H1 (cell line): Measurements from ENCODE around the gene LECT2. TPM values are rescaled to one million over a fixed set of nuclear protein-coding genes. Genes with fewer than 3 reads are reported as not detected.

ENCODE experiments used
- CTCF ChIA-PET: fragments of 300-600 bp; sonication (Branson Sonifier 250); formaldehyde crosslinking; loops from one replicate; lab custom pipeline; 2021; ENCODE audit not compliant: partially characterized antibody; lab: Charles Lee
- POLR2A ChIA-PET: fragments of 300-600 bp; sonication (Branson Sonifier 250); formaldehyde crosslinking; loops from one replicate; lab custom pipeline; 2021; ENCODE audit warnings: inconsistent platforms; ENCODE audit not compliant: partially characterized antibody; lab: Charles Lee
- DNase-seq, 2 experiments: peaks; one replicate each; pipeline versions ENCODE4 v3.0.0 to v3.0.0-alpha.2; 2010 to 2022; ENCODE audit warnings: low spot score in 2 of 2, low read depth in 1 of 2, mixed read lengths in 1 of 2
- FAIRE-seq: peaks from 2 replicates; lab custom pipeline; 2011; peaks lifted over from hg19 to GRCh38; lab: Jason Lieb, UNC
- H2AFZ ChIP-seq: 2 replicates; pipeline ENCODE4 v1.8.1; 2012; ENCODE audit warnings: low read length, inconsistent platforms
- H2AK5ac ChIP-seq: 2 replicates; pipeline ENCODE4 v1.6.1; 2013; ENCODE audit warnings: low read depth, low read length
- H2BK120ac ChIP-seq: replicated peaks from 2 replicates; pipeline ENCODE3; 2013; ENCODE audit warnings: low read depth, low read length, inconsistent platforms
- H2BK12ac ChIP-seq: 2 replicates; pipeline ENCODE4 v1.6.1; 2013; ENCODE audit warnings: low read depth, low read length
- H2BK15ac ChIP-seq: 2 replicates; pipeline ENCODE4 v1.6.1; 2013; ENCODE audit warnings: low read length
- H2BK20ac ChIP-seq: 2 replicates; pipeline ENCODE4 v1.6.1; 2013; ENCODE audit warnings: low read length
- H2BK5ac ChIP-seq: 2 replicates; pipeline ENCODE4 v1.6.1; 2013; ENCODE audit warnings: low read depth, low read length
- H3K14ac ChIP-seq: 2 replicates; pipeline ENCODE4 v1.6.1; 2013; ENCODE audit warnings: inconsistent platforms; ENCODE audit not compliant: insufficient read length
- H3K18ac ChIP-seq: 2 replicates; pipeline ENCODE4 v1.6.1; 2013; ENCODE audit warnings: low read length; ENCODE audit errors: extremely low read depth
- H3K23ac ChIP-seq: 2 replicates; pipeline ENCODE4 v1.6.1; 2013; ENCODE audit warnings: inconsistent platforms; ENCODE audit not compliant: insufficient read length
- H3K23me2 ChIP-seq: 2 replicates; pipeline ENCODE4 v1.6.1; 2013; ENCODE audit warnings: low read depth, low read length
- H3K27ac ChIP-seq: 2 replicates; pipeline ENCODE4 v1.6.1; 2011; ENCODE audit warnings: low read depth, low read length, inconsistent platforms
- H3K27me3 ChIP-seq, 4 experiments: replicated peaks in 1 of 4; 1 replicate in 1 of 4; 2 replicates in 3 of 4; pipeline versions ENCODE4 v1.6.1 to v1.8.1; 2011 to 2013; ENCODE audit warnings: low read length in 3 of 4, mild to moderate bottlenecking in 3 of 4, inconsistent platforms in 2 of 4, mixed read lengths in 2 of 4, moderate library complexity in 1 of 4; ENCODE audit not compliant: control insufficient read depth in 3 of 4, insufficient read depth in 3 of 4; ENCODE audit errors: extremely low read depth in 1 of 4
- H3K36me3 ChIP-seq, 4 experiments: 2 replicates each; pipeline versions ENCODE4 v1.6.1 to v1.8.1; 2011 to 2013; ENCODE audit warnings: mild to moderate bottlenecking in 4 of 4, low read length in 3 of 4, moderate library complexity in 2 of 4, control low read depth in 1 of 4, inconsistent platforms in 1 of 4; ENCODE audit not compliant: insufficient read depth in 4 of 4, control insufficient read depth in 2 of 4
- H3K4ac ChIP-seq: replicated peaks from 2 replicates; pipeline ENCODE3; 2013; ENCODE audit warnings: low read length, low read depth, mixed read lengths, inconsistent platforms; ENCODE audit not compliant: insufficient read length
- H3K4me1 ChIP-seq, 4 experiments: replicated peaks in 1 of 4; 1 replicate in 1 of 4; 2 replicates in 3 of 4; pipeline versions ENCODE4 v1.6.1 to v1.8.1; 2011 to 2013; ENCODE audit warnings: low read length in 3 of 4, inconsistent platforms in 2 of 4, mixed read lengths in 1 of 4; ENCODE audit not compliant: insufficient read depth in 4 of 4, control insufficient read depth in 3 of 4
- H3K4me2 ChIP-seq, 2 experiments: 2 replicates each; pipeline versions ENCODE4 v1.6.1 to v1.8.1; 2011 to 2013; ENCODE audit warnings: low read depth in 2 of 2, low read length in 2 of 2, control low read depth in 1 of 2, inconsistent platforms in 1 of 2, mild to moderate bottlenecking in 1 of 2; ENCODE audit not compliant: insufficient read depth in 1 of 2
- H3K4me3 ChIP-seq, 4 experiments: fragments of 200-600, 300-600 bp in 1 of 4; sonication (generic), shearing (Covaris generic), sonication (Bioruptor Twin) in 1 of 4; 2 replicates each; pipeline versions ENCODE4 v1.5.1 to v1.8.1; 2011 to 2016; ENCODE audit warnings: low read length in 4 of 4, low read depth in 3 of 4, control low read depth in 2 of 4, inconsistent platforms in 2 of 4, mild to moderate bottlenecking in 2 of 4, mixed read lengths in 1 of 4, moderate library complexity in 1 of 4; ENCODE audit not compliant: insufficient read depth in 2 of 4; ENCODE audit errors: extremely low read depth in 1 of 4
- H3K56ac ChIP-seq: replicated peaks from 2 replicates; pipeline ENCODE3; 2013; ENCODE audit warnings: low read depth, mild to moderate bottlenecking, mixed read lengths, low read length, inconsistent platforms; ENCODE audit not compliant: insufficient read length
- H3K79me1 ChIP-seq: 2 replicates; pipeline ENCODE4 v1.6.1; 2013; ENCODE audit warnings: low read depth, low read length, control low read depth
- H3K79me2 ChIP-seq, 2 experiments: 2 replicates each; pipeline versions ENCODE4 v1.6.1 to v1.8.1; 2012 to 2013; ENCODE audit warnings: low read length in 2 of 2, mild to moderate bottlenecking in 2 of 2, inconsistent platforms in 1 of 2; ENCODE audit not compliant: insufficient read depth in 2 of 2, control insufficient read depth in 1 of 2
- H3K9ac ChIP-seq, 4 experiments: replicated peaks in 1 of 4; 1 replicate in 1 of 4; 2 replicates in 3 of 4; pipeline versions ENCODE4 v1.6.1 to v1.8.1; 2011 to 2013; ENCODE audit warnings: low read depth in 3 of 4, low read length in 3 of 4, control low read depth in 2 of 4, mild to moderate bottlenecking in 2 of 4, moderate library complexity in 2 of 4, inconsistent platforms in 1 of 4; ENCODE audit errors: extremely low read depth in 1 of 4
- H3K9me3 ChIP-seq, 2 experiments: 2 replicates each; pipeline versions ENCODE4 v1.6.1 to v1.8.1; 2012 to 2013; ENCODE audit warnings: mild to moderate bottlenecking in 2 of 2, moderate library complexity in 2 of 2, control low read depth in 1 of 2, inconsistent platforms in 1 of 2, low read depth in 1 of 2, low read length in 1 of 2, mixed read lengths in 1 of 2; ENCODE audit not compliant: insufficient read depth in 2 of 2
- H4K20me1 ChIP-seq, 2 experiments: replicated peaks in 1 of 2; 2 replicates each; pipeline versions ENCODE3 to v1.8.1; 2011 to 2013; ENCODE audit warnings: inconsistent platforms in 2 of 2, low read length in 2 of 2, mild to moderate bottlenecking in 1 of 2; ENCODE audit not compliant: insufficient read depth in 2 of 2, control insufficient read depth in 1 of 2
- H4K5ac ChIP-seq: 2 replicates; pipeline ENCODE4 v1.6.1; 2013; ENCODE audit warnings: low read length, low read depth, mixed read lengths, inconsistent platforms; ENCODE audit not compliant: insufficient read length
- H4K8ac ChIP-seq: 2 replicates; pipeline ENCODE4 v1.8.0; 2013; ENCODE audit warnings: mild to moderate bottlenecking, moderate library complexity, low read length, inconsistent platforms; ENCODE audit not compliant: insufficient read depth; ENCODE audit errors: extremely low read depth
- H4K91ac ChIP-seq: replicated peaks from 2 replicates; pipeline ENCODE3; 2013; ENCODE audit warnings: low read length, mixed read lengths, inconsistent platforms; ENCODE audit not compliant: insufficient read length
- CBX5 ChIP-seq: fragments of 300-800, 300-1000 bp; sonication (generic); IDR thresholded peaks from 2 replicates; pipeline ENCODE4 v1.7.1; 2016; ENCODE audit warnings: antibody characterized with exemption, low read length, low read depth
- EP300 ChIP-seq, 2 experiments: IDR thresholded peaks; 1 replicate in 1 of 2; 2 replicates in 1 of 2; pipeline ENCODE4 v1.6.1; 2011 to 2012; ENCODE audit warnings: low read depth in 2 of 2, low read length in 2 of 2, mild to moderate bottlenecking in 2 of 2, borderline replicate concordance in 1 of 2, inconsistent platforms in 1 of 2, moderate library complexity in 1 of 2
- EZH2 ChIP-seq: fragments of 200-600 bp; sonication (generic); IDR thresholded peaks from 2 replicates; pipeline ENCODE4 v1.7.1; 2012; ENCODE audit warnings: low read depth, mild to moderate bottlenecking, moderate library complexity, low read length, inconsistent platforms; ENCODE audit not compliant: severe bottlenecking
- JUN ChIP-seq: IDR thresholded peaks from 2 replicates; pipeline ENCODE4 v1.6.1; 2011; ENCODE audit warnings: low read depth, mild to moderate bottlenecking, improper control_type of control experiment, low read length
- MAFK ChIP-seq: IDR thresholded peaks from 2 replicates; pipeline ENCODE4 v1.6.1; 2012; ENCODE audit warnings: low read depth, mild to moderate bottlenecking, improper control_type of control experiment, low read length
- WGBS, 2 experiments: shearing (Covaris generic) in 1 of 2; methylation state at CpG; one replicate each; pipeline versions ENCODE4 v1.1.6 to v1.1.7; 2013 to 2015; ENCODE audit warnings: low lambda C conversion rate in 2 of 2, mixed read lengths in 2 of 2, inconsistent platforms in 1 of 2, low coverage in 1 of 2, missing lambda C conversion rate in 1 of 2; ENCODE audit not compliant: insufficient replicate concordance in 2 of 2, insufficient coverage in 1 of 2, insufficient read length in 1 of 2; ENCODE audit errors: extremely low coverage in 1 of 2, missing lambda C conversion rate in 1 of 2; 5-methylcytosine and 5-hydroxymethylcytosine counted together
- polyA plus RNA-seq, 7 experiments: library from polyadenylated mRNA; depleted of rRNA in 3 of 7; stranded (reverse) in 5 of 7; unstranded in 2 of 7; fragments of >200 nt in 5 of 7; fragments of 200-250 nt in 2 of 7; gene quantifications; 1 replicate in 5 of 7; 2 replicates in 1 of 7; 4 replicates in 1 of 7; pipeline versions ENCODE4 v1.2.1 to v1.2.3, GENCODE V29; 2011 to 2013; ENCODE audit warnings: missing spikeins in 2 of 7, mixed read lengths in 2 of 7
- total RNA-seq: library from RNA; stranded (reverse); fragmentation: NEBNext Ultra II Directional; extraction: Animal tissue kit (Norgen Biotek cat#: 25700); gene quantifications from 2 replicates; pipeline ENCODE4 v1.2.1, GENCODE V29; 2021

Gene LECT2
- total and polyA plus RNA-seq, 2 of the 8 experiments (the other 6 are each of a cell fraction or from before 2014, with no cell fraction given): not detected

DNA sequence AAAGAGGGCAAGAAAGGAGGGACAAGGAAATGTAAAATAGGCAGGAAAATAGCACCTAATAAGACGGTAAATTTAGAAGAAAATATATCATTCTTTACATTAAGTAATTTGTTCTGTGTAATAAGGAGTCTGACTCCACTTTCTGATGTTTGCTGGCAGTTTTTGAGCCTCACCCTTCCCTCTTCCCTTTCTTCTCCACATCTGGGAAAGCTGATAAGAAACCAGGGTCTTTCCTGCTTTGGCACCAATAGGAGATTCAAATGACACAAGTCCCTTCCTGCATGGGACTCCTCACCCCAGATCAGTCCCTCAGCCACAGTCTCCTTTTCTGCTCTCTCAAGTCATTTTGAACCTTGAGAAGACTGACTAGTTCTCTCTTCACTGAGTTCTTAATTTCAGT is 31.2 kb upstream of the LECT2 start:
- Histone ChIP-seq H4K91ac (no peak overlapping the region), H3K36me3 (no peaks in the 10 kb centered on the region), H2BK120ac (no peak overlapping the region), H2BK5ac (no peak overlapping the region), H4K5ac (no peak overlapping the region), H3K27ac (no peak overlapping the region), H2BK20ac (no peak overlapping the region), H2AFZ (0 out of 2 replicates have a peak overlapping the region, but pooled peaks have one; percentile 4), H3K23ac (no peak overlapping the region), H3K79me2 (no peaks in the 10 kb centered on the region), H2AK5ac (no peak overlapping the region), H3K18ac (no peak overlapping the region), H3K4me1 (no peaks in the 10 kb centered on the region), H3K23me2 (no peaks in the 10 kb centered on the region), H3K4me2 (no peak overlapping the region), H3K56ac (no peak overlapping the region), H3K79me1 (no peaks in the 10 kb centered on the region), H3K9ac (no peak overlapping the region)
- 74% methylated on average over 1 of the region's 1 CpG; no CpG with 5 or more reads in 1 of the 2 experiments for WGBS, 2 experiments
- ChIA-PET CTCF (interaction anchor here (0.6 to 4.3 kb wide), 3 partner anchors 13 to 76 kb away, joined by 4 to 30 read pairs (median 14); no protein-coding TSS in a partner anchor), POLR2A (no interaction called here)
- no peak for DNase-seq
- TF ChIP-seq MAFK (no peak), CBX5 (no peak), JUN (no peak), EZH2 (no peak), EP300 (IDR thresholded peaks at IDR 0.05; ENCODE audit: borderline replicate concordance in 1 of 2, low read depth in 2 of 2, low read length in 2 of 2) (no peak)
- TF ChIP-seq, all 59 proteins: peak for 0
- Histone ChIP-seq H3K27me3 (no peaks in the 10 kb centered on the region), H3K4ac (no peak overlapping the region), H4K20me1 (no peaks in the 10 kb centered on the region), H2BK12ac (no peak overlapping the region), H3K4me3 (no peak overlapping the region), H3K14ac (no peak overlapping the region), H2BK15ac (no peak overlapping the region), H3K9me3 (no peaks in the 10 kb centered on the region), H4K8ac (no peak overlapping the region)
- no peak for FAIRE-seq
